B cell (primary cell): Measurements from ENCODE around the gene IL7R. TPM values are rescaled to one million over a fixed set of nuclear protein-coding genes. Genes with fewer than 3 reads are reported as not detected.

ENCODE experiments used
- ATAC-seq: fragments of 200-7000 bp; cut with Tn5 transposase; one replicate; pipeline ENCODE4 v1.10.0; 2021; ENCODE audit warnings: low read depth, mild to moderate bottlenecking, moderate number of reproducible peaks, moderate library complexity
- CTCF ChIA-PET: fragments of 350-600 bp; sonication (Branson Sonifier 250); formaldehyde crosslinking; loops from one replicate; lab custom pipeline; 2021; ENCODE audit warnings: antibody characterized with exemption, inconsistent platforms; lab: Charles Lee
- POLR2A ChIA-PET: fragments of 350-600 bp; sonication (Branson Sonifier 250); formaldehyde crosslinking; loops from one replicate; lab custom pipeline; 2021; ENCODE audit warnings: antibody characterized with exemption; lab: Charles Lee
- DNase-seq: peaks from one replicate; pipeline ENCODE4 v3.0.0; 2013
- H2AFZ ChIP-seq: 2 replicates; pipeline ENCODE4 v1.6.1; 2012; ENCODE audit warnings: mild to moderate bottlenecking, low read depth, low read length; ENCODE audit not compliant: insufficient read depth, poor library complexity, severe bottlenecking
- H3K27ac ChIP-seq, 2 donors: 1 replicate in 1 of 2; 2 replicates in 1 of 2; pipeline ENCODE4 v1.5.1; 2012 to 2013; ENCODE audit warnings: low read length in 2 of 2, mild to moderate bottlenecking in 2 of 2, moderate library complexity in 1 of 2
- H3K27me3 ChIP-seq, 4 experiments: fragments of 200-600 bp in 1 of 4; sonication (generic) in 1 of 4; replicated peaks in 1 of 4; 1 replicate in 2 of 4; 2 replicates in 2 of 4; pipeline versions ENCODE4 v1.6.1 to v1.7.0; 2013 to 2016; ENCODE audit warnings: low read length in 3 of 4, mild to moderate bottlenecking in 2 of 4, mixed read lengths in 1 of 4, moderate library complexity in 1 of 4; ENCODE audit not compliant: insufficient read depth in 4 of 4, control insufficient read depth in 3 of 4; ENCODE audit errors: control extremely low read depth in 1 of 4
- H3K36me3 ChIP-seq, 2 experiments: replicated peaks in 1 of 2; 1 replicate in 1 of 2; 2 replicates in 1 of 2; pipeline versions ENCODE4 v1.6.1 to v1.7.1; 2013; ENCODE audit warnings: low read length in 1 of 2; ENCODE audit not compliant: insufficient read depth in 2 of 2, control insufficient read depth in 1 of 2; ENCODE audit errors: control extremely low read depth in 1 of 2, extremely low read depth in 1 of 2
- H3K4me1 ChIP-seq, 2 donors: fragments of 200-600 bp in 1 of 2; sonication (generic) in 1 of 2; 1 replicate in 1 of 2; 2 replicates in 1 of 2; pipeline versions ENCODE4 v1.5.1 to v1.6.1; 2013 to 2017; ENCODE audit warnings: low read length in 2 of 2; ENCODE audit not compliant: control insufficient read depth in 2 of 2, insufficient read depth in 2 of 2
- H3K4me2 ChIP-seq: replicated peaks from 2 replicates; pipeline ENCODE3; 2012; ENCODE audit warnings: mild to moderate bottlenecking, low read depth, low read length; ENCODE audit not compliant: poor library complexity, severe bottlenecking
- H3K4me3 ChIP-seq, 5 experiments: fragments of 200-600 bp in 1 of 5; sonication (generic) in 1 of 5; 1 replicate in 3 of 5; 2 replicates in 2 of 5; pipeline versions ENCODE4 v1.5.1 to v1.7.0; 2011 to 2016; ENCODE audit warnings: low read length in 4 of 5, mild to moderate bottlenecking in 4 of 5, low read depth in 2 of 5, control low read depth in 1 of 5, moderate library complexity in 1 of 5; ENCODE audit not compliant: insufficient read depth in 1 of 5; ENCODE audit errors: control extremely low read depth in 1 of 5, extremely low read depth in 1 of 5
- H3K79me2 ChIP-seq: fragments of 200-600 bp; sonication (generic); one replicate; pipeline ENCODE4 v1.6.0; 2016; ENCODE audit warnings: low read length; ENCODE audit not compliant: control insufficient read depth, insufficient read depth
- H3K9ac ChIP-seq: fragments of 200-600 bp; sonication (generic); 2 replicates; pipeline ENCODE4 v1.6.1; 2017; ENCODE audit warnings: mild to moderate bottlenecking, low read length, moderate library complexity
- H3K9me3 ChIP-seq, 3 donors: one replicate each; pipeline versions ENCODE4 v1.6.1 to v1.7.1; 2013; ENCODE audit warnings: low read length in 2 of 3; ENCODE audit not compliant: control insufficient read depth in 2 of 3, insufficient read depth in 1 of 3; ENCODE audit errors: control extremely low read depth in 1 of 3
- H4K20me1 ChIP-seq: 2 replicates; pipeline ENCODE4 v1.6.0; 2012; ENCODE audit warnings: mild to moderate bottlenecking, low read length; ENCODE audit not compliant: insufficient read depth, control insufficient read depth, poor library complexity, severe bottlenecking
- H3K27ac Mint-ChIP-seq: one replicate; pipeline ENCODE4 v1.8.0; 2021; ENCODE audit warnings: mixed read lengths
- H3K27me3 Mint-ChIP-seq: one replicate; pipeline ENCODE4 v1.8.0; 2021; ENCODE audit warnings: mixed read lengths
- H3K4me1 Mint-ChIP-seq: one replicate; pipeline ENCODE4 v1.8.0; 2021; ENCODE audit warnings: mixed read lengths
- H3K4me3 Mint-ChIP-seq: one replicate; pipeline ENCODE4 v1.8.0; 2021; ENCODE audit warnings: mixed read lengths
- H3K9me3 Mint-ChIP-seq: one replicate; pipeline ENCODE4 v1.8.0; 2022; ENCODE audit warnings: mixed read lengths; ENCODE audit not compliant: insufficient read depth
- CTCF ChIP-seq: fragments of 200-600 bp; IDR thresholded peaks from one replicate; pipeline ENCODE4 v1.8.0; 2022; ENCODE audit warnings: antibody characterized with exemption, mild to moderate bottlenecking
- EZH2 ChIP-seq: IDR thresholded peaks from 2 replicates; pipeline ENCODE4 v1.6.1; 2012; ENCODE audit warnings: borderline replicate concordance, low read depth, mild to moderate bottlenecking, moderate library complexity, low read length; ENCODE audit not compliant: insufficient read depth, poor library complexity, severe bottlenecking
- WGBS: methylation state at CpG from one replicate; pipeline ENCODE4 v1.1.5; 2013; ENCODE audit warnings: missing lambda C conversion rate; ENCODE audit not compliant: insufficient coverage; 5-methylcytosine and 5-hydroxymethylcytosine counted together
- intact Hi-C: fragments of 100-400 bp; cut with micrococcal nuclease; formaldehyde crosslinking; loops from one replicate; pipeline ENCODE4 v1.10.0; 2022
- polyA plus RNA-seq: library from polyadenylated mRNA; depleted of rRNA; stranded (reverse); fragments of >200 nt; gene quantifications from 2 replicates; pipeline ENCODE4 v1.2.3, GENCODE V29; 2012
- small RNA-seq: library from RNA; depleted of rRNA; stranded (forward); fragments of <200 nt; gene quantifications from one replicate; pipeline ENCODE3, GENCODE V24; 2012; ENCODE audit warnings: low replicate concordance, low read depth; ENCODE audit not compliant: insufficient read length
- total RNA-seq, 2 donors: library from RNA; stranded (reverse); fragments of 120-200 nt in 1 of 2; gene quantifications; 1 replicate in 1 of 2; 2 replicates in 1 of 2; pipeline versions ENCODE4 v1.2.3 to v1.2.4, GENCODE V29; 2013 to 2022

IL7R gene
- total and polyA plus RNA-seq, 2 donors (not counting 1 experiment from before 2014, with no cell fraction given): 2.4 TPM

GRCh38 chr5:35926389-35927051 lies 69.8 kb downstream of the IL7R start:
- Histone ChIP-seq H3K4me2 (no peak overlapping the region), H3K4me3 (no peak overlapping the region), H3K27ac (no peak overlapping the region), H3K36me3 (no peaks in the 10 kb centered on the region), H2AFZ (no peak overlapping the region), H3K79me2 (no peaks in the 10 kb centered on the region), H3K27me3 (peaks cover 0 to 10% (median 4%) of the 10 kb centered on the region in 4 experiments), H3K4me1 (peaks cover 6% of the 10 kb centered on the region in 2 donors), H4K20me1 (no peaks in the 10 kb centered on the region), H3K9ac (no peak overlapping the region), H3K9me3 (no peaks in the 10 kb centered on the region)
- 54% methylated on average over 8 of the region's 13 CpGs for WGBS
- intact Hi-C loops: loop anchor here (1.0 to 10.0 kb wide), 4 partner anchors 148 to 1452 kb away; no protein-coding TSS in a partner anchor
- peak; percentile 47 for ATAC-seq
- Mint-ChIP-seq H3K4me3 (no peak overlapping the region), H3K9me3 (no peaks in the 10 kb centered on the region), H3K27me3 (peaks cover 30% of the 10 kb centered on the region), H3K4me1 (peaks cover 10% of the 10 kb centered on the region), H3K27ac (no peak overlapping the region)
- peak; percentile 57 for DNase-seq
- ChIA-PET POLR2A (no interaction called here), CTCF (interaction anchor here (0.7 to 5.4 kb wide), 22 partner anchors 8 to 1440 kb away, joined by 3 to 94 read pairs (median 3); no protein-coding TSS in a partner anchor)
- TF ChIP-seq CTCF: peak; percentile 85
- no peak for TF ChIP-seq EZH2

Small RNAs within 50 kb of the gene (small RNA-seq; reads per million reads assigned to genes)
- not detected for gene AC112204.1

Other genes starting within 250 kb of the IL7R start
- gene SPEF2, start 239.0 kb upstream of the IL7R start, total RNA-seq: 0.59 and 1.00 TPM in 2 replicates
- gene SPEF2, start 239.0 kb upstream of the IL7R start, polyA plus RNA-seq: 0.31 and 1.4 TPM in 2 replicates
- not detected in 2 replicates for gene CAPSL, start 81.7 kb downstream of the IL7R start, total RNA-seq
- gene CAPSL, start 81.7 kb downstream of the IL7R start, polyA plus RNA-seq: not detected in 2 replicates
- gene UGT3A1, start 134.5 kb downstream of the IL7R start, total RNA-seq: not detected in 2 replicates
- not detected in 2 replicates for gene UGT3A1, start 134.5 kb downstream of the IL7R start, polyA plus RNA-seq
- not detected in 2 replicates for gene UGT3A2, start 210.0 kb downstream of the IL7R start, total RNA-seq
- not detected in 2 replicates for gene UGT3A2, start 210.0 kb downstream of the IL7R start, polyA plus RNA-seq